GM23338 (cell line): ENCODE measurements around the gene CCL7. TPM values are rescaled to one million over a fixed set of nuclear protein-coding genes. Genes with fewer than 3 reads are reported as not detected.

Source experiments
- ATAC-seq: fragments of 200-7000 bp; cut with Tn5 transposase; 3 replicates; pipeline ENCODE4 v1.9.1; 2020
- DNase-seq: peaks from one replicate; pipeline ENCODE4 v3.0.0-alpha.2; 2015; ENCODE audit warnings: low spot score
- H2AFZ ChIP-seq: fragments of 200-600 bp; sonication (generic); 2 replicates; pipeline ENCODE4 v1.8.0; 2016; ENCODE audit warnings: antibody characterized with exemption, mild to moderate bottlenecking, moderate library complexity
- H3F3A ChIP-seq: fragments of 200-600 bp; sonication (generic); replicated peaks from 2 replicates; pipeline ENCODE4 v1.8.0; 2017; ENCODE audit warnings: antibody characterized with exemption, mixed run types, low read depth
- H3K27ac ChIP-seq: fragments of 200-600 bp; sonication (generic); 2 replicates; pipeline ENCODE4 v1.6.1; 2016; ENCODE audit warnings: low read depth
- H3K27me3 ChIP-seq: fragments of 200-600 bp; sonication (generic); 2 replicates; pipeline ENCODE4 v1.8.0; 2016; ENCODE audit warnings: mild to moderate bottlenecking, mixed run types, moderate library complexity; ENCODE audit not compliant: insufficient read depth
- H3K36me3 ChIP-seq: fragments of 200-600 bp; sonication (generic); 2 replicates; pipeline ENCODE4 v1.8.0; 2016; ENCODE audit warnings: mild to moderate bottlenecking; ENCODE audit not compliant: insufficient read depth
- H3K4me1 ChIP-seq: fragments of 200-600 bp; sonication (generic); 2 replicates; pipeline ENCODE4 v1.8.0; 2016; ENCODE audit warnings: mild to moderate bottlenecking, moderate library complexity; ENCODE audit not compliant: insufficient read depth
- H3K4me2 ChIP-seq: fragments of 200-600 bp; sonication (generic); 2 replicates; pipeline ENCODE4 v1.7.1; 2017; ENCODE audit warnings: mixed run types
- H3K4me3 ChIP-seq: fragments of 200-600 bp; sonication (generic); 2 replicates; pipeline ENCODE4 v1.6.1; 2016; ENCODE audit warnings: mixed run types
- H3K79me2 ChIP-seq: fragments of 200-600 bp; sonication (generic); replicated peaks from 2 replicates; pipeline ENCODE4 v1.8.0; 2017; ENCODE audit warnings: mild to moderate bottlenecking; ENCODE audit not compliant: insufficient read depth
- H3K9me2 ChIP-seq: fragments of 200-600 bp; sonication (generic); 2 replicates; pipeline ENCODE4 v1.8.0; 2017; ENCODE audit not compliant: insufficient read depth
- H4K20me1 ChIP-seq: fragments of 200-600 bp; sonication (generic); replicated peaks from 2 replicates; pipeline ENCODE4 v1.8.0; 2017; ENCODE audit warnings: mild to moderate bottlenecking; ENCODE audit not compliant: insufficient read depth
- H3K27ac Mint-ChIP-seq: 2 replicates; pipeline ENCODE4 v1.8.0; 2020; ENCODE audit warnings: inconsistent platforms, mild to moderate bottlenecking, moderate library complexity, mixed read lengths
- H3K27me3 Mint-ChIP-seq: 3 replicates; pipeline ENCODE4 v1.8.0; 2022; ENCODE audit warnings: low read depth, mild to moderate bottlenecking, moderate library complexity, mixed read lengths, inconsistent platforms; ENCODE audit not compliant: insufficient read depth, poor library complexity
- H3K36me3 Mint-ChIP-seq: 3 replicates; pipeline ENCODE4 v1.8.0; 2021; ENCODE audit warnings: low read depth, mild to moderate bottlenecking, inconsistent platforms, moderate library complexity, mixed read lengths
- H3K4me1 Mint-ChIP-seq: 3 replicates; pipeline ENCODE4 v1.8.0; 2020; ENCODE audit warnings: mild to moderate bottlenecking, inconsistent platforms, mixed read lengths
- H3K4me3 Mint-ChIP-seq: 3 replicates; pipeline ENCODE4 v1.8.0; 2021; ENCODE audit warnings: moderate library complexity, mild to moderate bottlenecking, inconsistent platforms, mixed read lengths
- H3K9me3 Mint-ChIP-seq: 3 replicates; pipeline ENCODE4 v1.8.0; 2020; ENCODE audit warnings: moderate library complexity, mild to moderate bottlenecking, inconsistent platforms, mixed read lengths
- CREB1 ChIP-seq: fragments of 250-450 bp; sonication (Bioruptor Pico); IDR thresholded peaks from 2 replicates; pipeline ENCODE4 v1.5.0; 2020; ENCODE audit warnings: low read depth, mild to moderate bottlenecking, moderate library complexity
- EZH2 ChIP-seq: fragments of 200-600 bp; sonication (generic); IDR thresholded peaks from one replicate; pipeline ENCODE4 v1.8.0; 2017; ENCODE audit warnings: antibody characterized with exemption, mild to moderate bottlenecking, low read depth; ENCODE audit not compliant: unreplicated experiment
- EZH2phosphoT487 ChIP-seq: fragments of 200-600 bp; sonication (generic); IDR thresholded peaks from one replicate; pipeline ENCODE4 v1.8.1; 2018; ENCODE audit warnings: antibody characterized with exemption; ENCODE audit not compliant: unreplicated experiment
- NANOG ChIP-seq: IDR thresholded peaks from 2 replicates; pipeline ENCODE4 v1.6.1; 2016; ENCODE audit warnings: antibody characterized with exemption, borderline replicate concordance
- POLR2AphosphoS5 ChIP-seq: IDR thresholded peaks from 2 replicates; pipeline ENCODE4 v1.6.1; 2016; ENCODE audit warnings: antibody characterized with exemption, low read depth
- STAT1 ChIP-seq: IDR thresholded peaks from one replicate; pipeline ENCODE4 v1.6.1; 2016; ENCODE audit warnings: antibody characterized with exemption; ENCODE audit not compliant: unreplicated experiment
- ZNF114 ChIP-seq: fragments of 250-450 bp; sonication (Bioruptor Pico); IDR thresholded peaks from 2 replicates; pipeline ENCODE4 v1.5.0; 2020; ENCODE audit warnings: mild to moderate bottlenecking, moderate library complexity
- ZNF331 ChIP-seq: fragments of 250-450 bp; sonication (Bioruptor Pico); IDR thresholded peaks from 2 replicates; pipeline ENCODE4 v1.5.0; 2020; ENCODE audit warnings: low read depth, mild to moderate bottlenecking, moderate library complexity
- polyA plus RNA-seq: library from polyadenylated mRNA; unstranded; fragments of >200 nt; fragmentation: Nextera tagmentation; extraction: Ambion mirVana; gene quantifications from 2 replicates; pipeline ENCODE4 v1.2.1, GENCODE V29; 2016
- total RNA-seq: library from RNA; depleted of rRNA; stranded (reverse); fragments of >200 nt; shearing (Covaris generic); gene quantifications from 2 replicates; pipeline ENCODE4 v1.2.3, GENCODE V29; 2014
- TF ChIP-seq, protein P1 (sequence below), 2 experiments: fragments of 200-600 bp in 1 of 2; sonication (generic) in 1 of 2; conservative IDR thresholded peaks; 2 replicates each; pipeline versions ENCODE4 v1.5.1 to v1.6.1; 2016 to 2017; ENCODE audit warnings: antibody characterized with exemption in 2 of 2, low read depth in 2 of 2, mild to moderate bottlenecking in 2 of 2, moderate library complexity in 1 of 2
- TF ChIP-seq, protein P2 (sequence below): IDR thresholded peaks from 2 replicates; pipeline ENCODE4 v1.6.1; 2016; ENCODE audit warnings: antibody characterized with exemption
- TF ChIP-seq, protein P3 (sequence below): IDR thresholded peaks from one replicate; pipeline ENCODE4 v1.6.1; 2018; ENCODE audit warnings: antibody characterized with exemption; ENCODE audit not compliant: unreplicated experiment

The CCL7 gene
- total and polyA plus RNA-seq, 2 experiments from 2014 or later = not detected

DNA sequence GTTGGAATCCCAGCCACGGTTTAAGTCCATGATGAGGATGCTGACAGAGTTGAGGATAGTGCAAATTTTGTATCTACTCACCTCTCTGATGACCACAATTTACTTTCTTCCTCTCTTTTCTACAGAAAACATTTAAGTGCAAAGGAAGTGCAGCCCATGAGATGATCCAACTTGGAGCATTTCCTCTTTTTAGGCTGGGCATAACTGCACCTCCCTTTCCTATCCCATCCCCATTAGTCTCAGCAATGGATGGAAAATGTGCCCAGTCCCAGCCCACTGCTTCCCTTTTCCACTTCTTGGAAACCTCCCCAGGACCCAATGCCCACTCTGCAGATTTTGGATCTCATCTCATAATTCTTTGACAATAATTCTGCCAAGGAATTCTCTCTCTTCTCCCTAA is 32.6 kb downstream of the CCL7 start (continued):
- TF ChIP-seq, protein P1, sequence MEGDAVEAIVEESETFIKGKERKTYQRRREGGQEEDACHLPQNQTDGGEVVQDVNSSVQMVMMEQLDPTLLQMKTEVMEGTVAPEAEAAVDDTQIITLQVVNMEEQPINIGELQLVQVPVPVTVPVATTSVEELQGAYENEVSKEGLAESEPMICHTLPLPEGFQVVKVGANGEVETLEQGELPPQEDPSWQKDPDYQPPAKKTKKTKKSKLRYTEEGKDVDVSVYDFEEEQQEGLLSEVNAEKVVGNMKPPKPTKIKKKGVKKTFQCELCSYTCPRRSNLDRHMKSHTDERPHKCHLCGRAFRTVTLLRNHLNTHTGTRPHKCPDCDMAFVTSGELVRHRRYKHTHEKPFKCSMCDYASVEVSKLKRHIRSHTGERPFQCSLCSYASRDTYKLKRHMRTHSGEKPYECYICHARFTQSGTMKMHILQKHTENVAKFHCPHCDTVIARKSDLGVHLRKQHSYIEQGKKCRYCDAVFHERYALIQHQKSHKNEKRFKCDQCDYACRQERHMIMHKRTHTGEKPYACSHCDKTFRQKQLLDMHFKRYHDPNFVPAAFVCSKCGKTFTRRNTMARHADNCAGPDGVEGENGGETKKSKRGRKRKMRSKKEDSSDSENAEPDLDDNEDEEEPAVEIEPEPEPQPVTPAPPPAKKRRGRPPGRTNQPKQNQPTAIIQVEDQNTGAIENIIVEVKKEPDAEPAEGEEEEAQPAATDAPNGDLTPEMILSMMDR (conservative IDR thresholded peaks at IDR 0.05; ENCODE audit: low read depth in 2 of 2) = no peak
- TF ChIP-seq, protein P2, sequence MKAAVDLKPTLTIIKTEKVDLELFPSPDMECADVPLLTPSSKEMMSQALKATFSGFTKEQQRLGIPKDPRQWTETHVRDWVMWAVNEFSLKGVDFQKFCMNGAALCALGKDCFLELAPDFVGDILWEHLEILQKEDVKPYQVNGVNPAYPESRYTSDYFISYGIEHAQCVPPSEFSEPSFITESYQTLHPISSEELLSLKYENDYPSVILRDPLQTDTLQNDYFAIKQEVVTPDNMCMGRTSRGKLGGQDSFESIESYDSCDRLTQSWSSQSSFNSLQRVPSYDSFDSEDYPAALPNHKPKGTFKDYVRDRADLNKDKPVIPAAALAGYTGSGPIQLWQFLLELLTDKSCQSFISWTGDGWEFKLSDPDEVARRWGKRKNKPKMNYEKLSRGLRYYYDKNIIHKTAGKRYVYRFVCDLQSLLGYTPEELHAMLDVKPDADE = no peak
- TF ChIP-seq, protein P3, sequence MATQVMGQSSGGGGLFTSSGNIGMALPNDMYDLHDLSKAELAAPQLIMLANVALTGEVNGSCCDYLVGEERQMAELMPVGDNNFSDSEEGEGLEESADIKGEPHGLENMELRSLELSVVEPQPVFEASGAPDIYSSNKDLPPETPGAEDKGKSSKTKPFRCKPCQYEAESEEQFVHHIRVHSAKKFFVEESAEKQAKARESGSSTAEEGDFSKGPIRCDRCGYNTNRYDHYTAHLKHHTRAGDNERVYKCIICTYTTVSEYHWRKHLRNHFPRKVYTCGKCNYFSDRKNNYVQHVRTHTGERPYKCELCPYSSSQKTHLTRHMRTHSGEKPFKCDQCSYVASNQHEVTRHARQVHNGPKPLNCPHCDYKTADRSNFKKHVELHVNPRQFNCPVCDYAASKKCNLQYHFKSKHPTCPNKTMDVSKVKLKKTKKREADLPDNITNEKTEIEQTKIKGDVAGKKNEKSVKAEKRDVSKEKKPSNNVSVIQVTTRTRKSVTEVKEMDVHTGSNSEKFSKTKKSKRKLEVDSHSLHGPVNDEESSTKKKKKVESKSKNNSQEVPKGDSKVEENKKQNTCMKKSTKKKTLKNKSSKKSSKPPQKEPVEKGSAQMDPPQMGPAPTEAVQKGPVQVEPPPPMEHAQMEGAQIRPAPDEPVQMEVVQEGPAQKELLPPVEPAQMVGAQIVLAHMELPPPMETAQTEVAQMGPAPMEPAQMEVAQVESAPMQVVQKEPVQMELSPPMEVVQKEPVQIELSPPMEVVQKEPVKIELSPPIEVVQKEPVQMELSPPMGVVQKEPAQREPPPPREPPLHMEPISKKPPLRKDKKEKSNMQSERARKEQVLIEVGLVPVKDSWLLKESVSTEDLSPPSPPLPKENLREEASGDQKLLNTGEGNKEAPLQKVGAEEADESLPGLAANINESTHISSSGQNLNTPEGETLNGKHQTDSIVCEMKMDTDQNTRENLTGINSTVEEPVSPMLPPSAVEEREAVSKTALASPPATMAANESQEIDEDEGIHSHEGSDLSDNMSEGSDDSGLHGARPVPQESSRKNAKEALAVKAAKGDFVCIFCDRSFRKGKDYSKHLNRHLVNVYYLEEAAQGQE = no peak
- TF ChIP-seq ZNF114 (no peak), EZH2phosphoT487 (no peak), EZH2 (no peak), STAT1 (no peak), POLR2AphosphoS5 (no peak), CREB1 (CRISPR knock-in tag) (no peak)

- Histone ChIP-seq H3K9me2 (no peaks in the 10 kb centered on the region; the same call in 1 of the 2 replicates), H3K27me3 (0 out of 2 replicates have a peak, but pooled peaks cover under 1% of the 10 kb centered on the region), H3K4me1 (peaks cover 1% of the 10 kb centered on the region; the same call in 1 of the 2 replicates), H4K20me1 (no peaks in the 10 kb centered on the region), H3F3A (no peaks in the 10 kb centered on the region), H3K79me2 (no peaks in the 10 kb centered on the region), H3K27ac (no peak overlapping the region), H3K36me3 (no peaks in the 10 kb centered on the region), H3K4me3 (no peak overlapping the region), H2AFZ (no peak overlapping the region), H3K4me2 (no peak overlapping the region)
- H3K4me3 Mint-ChIP-seq = no peak overlapping the region
- peaks cover 5% of the 10 kb centered on the region for H3K27me3 Mint-ChIP-seq
- no peak for ATAC-seq
- no peak for DNase-seq
- no peaks in the 10 kb centered on the region for H3K9me3 Mint-ChIP-seq
- peaks cover under 1% of the 10 kb centered on the region; the same call in 2 of the 3 replicates for H3K4me1 Mint-ChIP-seq
- no peak overlapping the region for H3K27ac Mint-ChIP-seq
- TF ChIP-seq ZNF331 (CRISPR knock-in tag) (no peak), NANOG (no peak), POLR2AphosphoS5 (no peak), EZH2 (no peak)
- TF ChIP-seq, protein P2 = no peak
- H3K36me3 Mint-ChIP-seq = no peaks in the 10 kb centered on the region
Measured at GRCh38 chr17:34303606-34304005, 33.6 kb downstream of the CCL7 start.
